ENCODE results near the gene ARNT2.

The ARNT2 gene

DNA sequence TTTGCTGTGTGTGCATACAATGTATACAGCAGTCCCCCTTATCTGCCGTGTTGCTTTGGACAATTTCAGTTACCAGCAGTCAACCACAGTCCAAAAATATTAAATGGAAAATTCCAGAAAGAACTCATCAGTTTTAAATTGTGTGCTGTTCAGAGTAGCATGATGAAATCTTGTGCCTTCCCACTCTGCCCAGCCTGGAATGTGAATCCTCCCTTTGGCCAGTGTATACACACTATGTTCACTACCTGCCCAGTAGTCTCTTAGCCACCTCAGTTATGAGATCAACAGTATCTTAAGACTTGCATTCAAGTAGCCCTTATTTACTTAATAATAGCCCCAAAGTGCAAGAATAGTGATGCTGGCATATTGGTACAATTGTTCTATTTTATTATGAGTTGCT, 157.3 kb downstream of the ARNT2 start:
- Histone ChIP-seq H3K4me3 (replicated peaks; ENCODE audit: low read depth, low read length) (no peak overlapping the region), H3K27me3 (replicated peaks; ENCODE audit: control insufficient read depth, insufficient read depth, low read length) (no peaks in the 10 kb centered on the region; the same call in none of the 2 replicates), H3K36me3 (ENCODE audit: control insufficient read depth, insufficient read depth, low read length) (no peaks in the 10 kb centered on the region)
- TF ChIP-seq, protein P1, sequence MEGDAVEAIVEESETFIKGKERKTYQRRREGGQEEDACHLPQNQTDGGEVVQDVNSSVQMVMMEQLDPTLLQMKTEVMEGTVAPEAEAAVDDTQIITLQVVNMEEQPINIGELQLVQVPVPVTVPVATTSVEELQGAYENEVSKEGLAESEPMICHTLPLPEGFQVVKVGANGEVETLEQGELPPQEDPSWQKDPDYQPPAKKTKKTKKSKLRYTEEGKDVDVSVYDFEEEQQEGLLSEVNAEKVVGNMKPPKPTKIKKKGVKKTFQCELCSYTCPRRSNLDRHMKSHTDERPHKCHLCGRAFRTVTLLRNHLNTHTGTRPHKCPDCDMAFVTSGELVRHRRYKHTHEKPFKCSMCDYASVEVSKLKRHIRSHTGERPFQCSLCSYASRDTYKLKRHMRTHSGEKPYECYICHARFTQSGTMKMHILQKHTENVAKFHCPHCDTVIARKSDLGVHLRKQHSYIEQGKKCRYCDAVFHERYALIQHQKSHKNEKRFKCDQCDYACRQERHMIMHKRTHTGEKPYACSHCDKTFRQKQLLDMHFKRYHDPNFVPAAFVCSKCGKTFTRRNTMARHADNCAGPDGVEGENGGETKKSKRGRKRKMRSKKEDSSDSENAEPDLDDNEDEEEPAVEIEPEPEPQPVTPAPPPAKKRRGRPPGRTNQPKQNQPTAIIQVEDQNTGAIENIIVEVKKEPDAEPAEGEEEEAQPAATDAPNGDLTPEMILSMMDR (IDR thresholded peaks at IDR 0.05; ENCODE audit: insufficient read depth, low read length, poor library complexity, severe bottlenecking), result no peak
- no peak for DNase-seq (ENCODE audit: extremely low read depth, insufficient read length)

DNA sequence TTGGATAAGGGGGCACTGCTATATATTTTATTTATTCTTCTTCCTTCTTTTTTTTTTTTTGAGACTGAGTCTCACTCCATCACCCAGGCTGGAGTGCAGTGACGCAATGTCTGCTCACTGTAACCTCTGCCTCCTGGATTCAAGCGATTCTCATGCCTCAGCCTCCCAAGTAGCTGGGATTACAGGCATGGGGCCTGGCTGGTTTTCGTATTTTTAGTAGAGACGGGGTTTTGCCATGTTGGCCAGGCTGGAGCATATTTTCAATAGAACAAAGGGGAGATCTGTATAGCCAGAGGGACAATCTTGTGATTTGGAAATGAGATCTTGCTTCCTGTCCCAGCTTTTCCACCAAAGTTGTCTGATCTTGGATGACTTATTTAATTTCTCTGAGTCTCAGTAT, 157.9 kb downstream of the ARNT2 start:
- TF ChIP-seq, protein P1 (IDR thresholded peaks at IDR 0.05; ENCODE audit: insufficient read depth, low read length, poor library complexity, severe bottlenecking), result no peak
- Histone ChIP-seq H3K27me3 (replicated peaks; ENCODE audit: control insufficient read depth, insufficient read depth, low read length) (no peaks in the 10 kb centered on the region; the same call in 1 of the 2 replicates), H3K4me3 (replicated peaks; ENCODE audit: low read depth, low read length) (no peak overlapping the region), H3K36me3 (ENCODE audit: control insufficient read depth, insufficient read depth, low read length) (no peaks in the 10 kb centered on the region)
- DNase-seq (ENCODE audit: extremely low read depth, insufficient read length), result no peak

DNA sequence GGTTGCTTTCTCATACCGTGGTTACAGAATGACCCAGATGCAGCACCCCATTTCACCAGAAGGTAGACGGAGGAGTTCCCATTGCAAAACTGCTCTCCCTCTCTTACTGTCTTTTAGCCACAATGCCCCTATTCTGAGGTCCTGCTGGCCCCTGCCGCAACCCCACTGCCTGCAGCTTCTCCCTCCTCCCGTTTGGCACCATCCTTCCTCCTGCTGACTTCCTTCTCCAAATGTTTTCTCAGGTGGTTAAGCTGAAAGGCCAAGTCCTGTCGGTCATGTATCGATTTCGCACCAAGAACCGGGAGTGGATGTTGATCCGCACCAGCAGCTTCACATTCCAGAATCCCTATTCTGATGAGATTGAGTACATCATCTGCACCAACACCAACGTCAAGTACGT, 158.7 kb downstream of the ARNT2 start:
- Histone ChIP-seq H3K36me3 (ENCODE audit: control insufficient read depth, insufficient read depth, low read length) (no peaks in the 10 kb centered on the region), H3K4me3 (replicated peaks; ENCODE audit: low read depth, low read length) (no peak overlapping the region), H3K27me3 (replicated peaks; ENCODE audit: control insufficient read depth, insufficient read depth, low read length) (no peaks in the 10 kb centered on the region; the same call in 1 of the 2 replicates)
- TF ChIP-seq, protein P1 (IDR thresholded peaks at IDR 0.05; ENCODE audit: insufficient read depth, low read length, poor library complexity, severe bottlenecking), result no peak
- no peak for DNase-seq (ENCODE audit: extremely low read depth, insufficient read length)

DNA sequence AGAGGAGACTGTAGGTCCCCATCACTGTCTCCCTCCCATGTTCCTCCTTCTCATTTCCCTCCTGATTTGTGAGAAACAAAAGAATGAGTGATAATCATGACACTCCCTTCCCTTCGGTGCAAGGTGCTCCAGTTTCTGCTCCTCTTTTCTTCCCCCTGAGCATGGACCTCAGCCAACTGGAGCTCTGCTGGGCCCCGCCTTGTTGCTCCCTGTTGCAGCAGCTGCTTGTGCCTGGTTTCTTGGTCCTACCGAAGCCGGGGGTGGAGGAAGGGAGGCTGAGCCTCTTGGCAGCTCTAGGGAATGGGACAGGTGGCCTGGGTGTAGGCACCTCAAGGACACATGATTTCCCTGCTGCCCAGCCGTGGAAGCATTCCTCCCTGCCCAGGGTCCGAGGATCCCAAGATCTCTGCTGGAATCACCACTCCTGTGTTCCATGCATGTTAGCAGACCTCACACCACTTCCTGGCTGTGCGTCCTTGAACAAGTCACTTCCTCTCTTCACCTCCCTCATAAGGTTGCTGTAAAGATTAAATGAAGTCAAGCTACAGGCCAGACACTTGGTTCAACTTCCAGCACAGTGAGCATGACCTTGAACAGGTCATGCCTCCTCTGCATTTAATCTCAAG, 159.3 kb downstream of the ARNT2 start:
- DNase-seq (ENCODE audit: extremely low read depth, insufficient read length), result no peak
- H3K36me3 ChIP-seq (ENCODE audit: control insufficient read depth, insufficient read depth, low read length), result no peaks in the 10 kb centered on the region
- no peaks in the 10 kb centered on the region; the same call in 1 of the 2 replicates for H3K27me3 ChIP-seq (replicated peaks; ENCODE audit: control insufficient read depth, insufficient read depth, low read length)
- TF ChIP-seq, protein P1 (IDR thresholded peaks at IDR 0.05; ENCODE audit: insufficient read depth, low read length, poor library complexity, severe bottlenecking), result no peak
- no peak overlapping the region for H3K4me3 ChIP-seq (replicated peaks; ENCODE audit: low read depth, low read length)

DNA sequence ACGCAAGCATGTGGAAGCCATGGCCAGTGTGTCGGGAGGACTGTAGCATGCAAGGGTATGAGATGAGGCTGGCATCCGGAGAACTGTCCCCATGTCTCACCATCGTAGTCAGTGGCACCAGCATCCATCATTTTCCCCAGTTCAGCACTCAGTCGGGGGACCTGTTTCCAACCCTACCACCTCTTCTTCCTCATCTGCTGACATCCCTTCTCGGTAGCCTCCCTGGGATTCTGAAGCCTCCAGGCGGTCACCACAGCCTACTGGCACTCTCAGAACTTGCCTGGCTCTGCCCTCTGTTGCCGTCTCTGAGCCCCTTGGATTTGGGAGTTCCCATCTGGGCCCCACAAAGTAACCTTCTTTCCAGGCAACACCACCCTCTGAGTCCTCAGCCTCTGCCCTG, 159.9 kb downstream of the ARNT2 start:
- Histone ChIP-seq H3K27me3 (replicated peaks; ENCODE audit: control insufficient read depth, insufficient read depth, low read length) (no peaks in the 10 kb centered on the region; the same call in 1 of the 2 replicates), H3K4me3 (replicated peaks; ENCODE audit: low read depth, low read length) (no peak overlapping the region), H3K36me3 (ENCODE audit: control insufficient read depth, insufficient read depth, low read length) (no peaks in the 10 kb centered on the region)
- TF ChIP-seq, protein P1 (IDR thresholded peaks at IDR 0.05; ENCODE audit: insufficient read depth, low read length, poor library complexity, severe bottlenecking), result no peak
- DNase-seq (ENCODE audit: extremely low read depth, insufficient read length), result no peak

DNA sequence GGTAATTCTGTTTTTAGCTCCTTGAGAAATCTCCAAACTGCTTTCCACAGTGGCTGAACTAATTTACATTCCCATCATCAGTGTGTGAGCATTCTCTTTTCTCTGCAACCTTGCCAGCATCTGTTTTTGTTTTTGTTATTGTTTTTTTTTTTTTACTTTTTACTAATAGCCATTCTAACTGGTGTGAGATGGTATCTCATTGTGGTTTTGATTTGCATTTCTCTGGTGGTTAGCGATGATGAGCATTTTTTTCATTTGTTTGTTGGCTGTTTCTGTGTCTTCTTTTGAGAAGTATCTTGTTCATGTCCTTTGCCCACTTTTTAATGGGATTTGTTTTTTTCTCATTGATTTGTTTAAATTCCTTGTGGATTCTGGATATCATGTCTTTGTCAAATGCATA, 161.2 kb downstream of the ARNT2 start:
- no peaks in the 10 kb centered on the region for H3K36me3 ChIP-seq (ENCODE audit: control insufficient read depth, insufficient read depth, low read length)
- no peaks in the 10 kb centered on the region; the same call in 1 of the 2 replicates for H3K27me3 ChIP-seq (replicated peaks; ENCODE audit: control insufficient read depth, insufficient read depth, low read length)
- H3K4me3 ChIP-seq (replicated peaks; ENCODE audit: low read depth, low read length), result no peak overlapping the region
- TF ChIP-seq, protein P1 (IDR thresholded peaks at IDR 0.05; ENCODE audit: insufficient read depth, low read length, poor library complexity, severe bottlenecking), result no peak
- no peak for DNase-seq (ENCODE audit: extremely low read depth, insufficient read length)
